ENCODE data around the gene SOX9. TPM values are rescaled to one million over a fixed set of nuclear protein-coding genes. Genes with fewer than 3 reads are reported as not detected.

Gene SOX9
- total and polyA plus RNA-seq, 2 of the 8 experiments (the other 6 are each of a cell fraction or from before 2014, with no cell fraction given), result 1.9 to 4.9 TPM

- Histone ChIP-seq H3K79me2 (ENCODE audit: control insufficient read depth in 1 of 2, insufficient read depth in 2 of 2, low read length in 2 of 2) (no peaks in the 10 kb centered on the region), H3K4me2 (ENCODE audit: insufficient read depth in 1 of 2, low read depth in 2 of 2, low read length in 2 of 2) (no peak overlapping the region), H3K4ac (replicated peaks; ENCODE audit: insufficient read length, low read depth, low read length) (no peak overlapping the region), H2BK120ac (replicated peaks; ENCODE audit: low read depth, low read length) (no peak overlapping the region), H2BK20ac (ENCODE audit: low read length) (no peak overlapping the region), H2BK12ac (ENCODE audit: low read depth, low read length) (no peak overlapping the region), H2AFZ (ENCODE audit: low read length) (no peak overlapping the region), H4K91ac (replicated peaks; ENCODE audit: insufficient read length, low read length) (no peak overlapping the region), H2AK5ac (ENCODE audit: low read depth, low read length) (no peak overlapping the region), H3K4me1 (replicated peaks in 1 of 4; ENCODE audit: control insufficient read depth in 3 of 4, insufficient read depth in 4 of 4, low read length in 3 of 4) (peaks cover 0 to 3% (median 0%) of the 10 kb centered on the region in 4 experiments; a peak in 2 of 7 replicates), H4K5ac (ENCODE audit: insufficient read length, low read depth, low read length) (no peak overlapping the region), H3K27me3 (replicated peaks in 1 of 4; ENCODE audit: control insufficient read depth in 3 of 4, extremely low read depth in 1 of 4, insufficient read depth in 3 of 4, low read length in 3 of 4) (no peaks in the 10 kb centered on the region), H3K18ac (ENCODE audit: extremely low read depth, low read length) (no peak overlapping the region), H3K56ac (replicated peaks; ENCODE audit: insufficient read length, low read depth, low read length) (no peak overlapping the region), H2BK5ac (ENCODE audit: low read depth, low read length) (no peak overlapping the region), H2BK15ac (ENCODE audit: low read length) (no peak overlapping the region), H3K36me3 (ENCODE audit: control insufficient read depth in 2 of 4, insufficient read depth in 4 of 4, low read length in 3 of 4) (no peaks in the 10 kb centered on the region), H3K23ac (ENCODE audit: insufficient read length) (no peak overlapping the region), H3K23me2 (ENCODE audit: low read depth, low read length) (no peaks in the 10 kb centered on the region), H3K79me1 (ENCODE audit: low read depth, low read length) (no peaks in the 10 kb centered on the region), H4K8ac (ENCODE audit: extremely low read depth, insufficient read depth, low read length) (no peak overlapping the region), H3K9ac (replicated peaks in 1 of 4; ENCODE audit: extremely low read depth in 1 of 4, low read depth in 3 of 4, low read length in 3 of 4) (no peak overlapping the region), H4K20me1 (replicated peaks in 1 of 2; ENCODE audit: control insufficient read depth in 1 of 2, insufficient read depth in 2 of 2, low read length in 2 of 2) (no peaks in the 10 kb centered on the region), H3K27ac (ENCODE audit: low read depth, low read length) (no peak overlapping the region), H3K9me3 (ENCODE audit: insufficient read depth in 2 of 2, low read depth in 1 of 2, low read length in 1 of 2) (no peaks in the 10 kb centered on the region), H3K4me3 (ENCODE audit: extremely low read depth in 1 of 4, insufficient read depth in 2 of 4, low read depth in 3 of 4, low read length in 4 of 4) (no peak overlapping the region), H3K14ac (ENCODE audit: insufficient read length) (no peak overlapping the region)
- FAIRE-seq, result no peak
- WGBS, 2 experiments (ENCODE audit: extremely low coverage in 1 of 2, insufficient coverage in 1 of 2, insufficient read length in 1 of 2, insufficient replicate concordance in 2 of 2, low coverage in 1 of 2, low lambda C conversion rate in 2 of 2, missing lambda C conversion rate in 1 of 2), result 98% methylated on average over 7 of the region's 7 CpGs; no CpG with 5 or more reads in 1 of the 2 experiments
- DNase-seq (ENCODE audit: low read depth in 1 of 2, low spot score in 2 of 2), result no peak
- ChIA-PET POLR2A (ENCODE audit: partially characterized antibody) (no interaction called here), CTCF (ENCODE audit: partially characterized antibody) (no interaction called here)
- no peak for TF ChIP-seq HDAC2 (IDR thresholded peaks at IDR 0.05; ENCODE audit: borderline replicate concordance in 1 of 2, low read depth in 2 of 2, low read length in 2 of 2)
- TF ChIP-seq SAP30 (IDR thresholded peaks at IDR 0.05; ENCODE audit: insufficient read depth, insufficient replicate concordance, low read length), result no peak
- TF ChIP-seq USF2 (IDR thresholded peaks at IDR 0.05; ENCODE audit: low read length), result no peak
- no peak for TF ChIP-seq SIRT6 (IDR thresholded peaks at IDR 0.05; ENCODE audit: low read length)
- no peak for TF ChIP-seq CREB1 (IDR thresholded peaks at IDR 0.05)
- TF ChIP-seq BCL11A (IDR thresholded peaks at IDR 0.05; ENCODE audit: low read depth in 2 of 2, low read length in 2 of 2), result no peak
- TF ChIP-seq TAF7 (optimal IDR thresholded peaks at IDR 0.05; ENCODE audit: borderline replicate concordance, low read depth, low read length), result no peak
- no peak for TF ChIP-seq BRCA1 (IDR thresholded peaks at IDR 0.05; ENCODE audit: low read depth, low read length)
- TF ChIP-seq CTCF (IDR thresholded peaks at IDR 0.05; ENCODE audit: control extremely low read depth in 1 of 3, insufficient read depth in 1 of 3, low read depth in 1 of 3, low read length in 3 of 3), result no peak
- TF ChIP-seq KDM4A (IDR thresholded peaks at IDR 0.05; ENCODE audit: low read depth, low read length, severe bottlenecking), result no peak
- no peak for TF ChIP-seq POLR2AphosphoS5 (IDR thresholded peaks at IDR 0.05; ENCODE audit: low read depth, low read length)
These were observed 20.5 kb downstream of the SOX9 start for GRCh38 chr17:72141336-72141735.
